PFSK-1 (cell line): ENCODE data around the gene TAF1B.

Source experiments
- FOXP2 ChIP-seq: optimal IDR thresholded peaks from 2 replicates; pipeline ENCODE3; 2011; ENCODE audit warnings: borderline replicate concordance, control low read depth, inconsistent platforms; ENCODE audit not compliant: insufficient read depth; ENCODE audit errors: extremely low read length, extremely low read depth
- POLR2AphosphoS5 ChIP-seq: IDR thresholded peaks from 2 replicates; pipeline ENCODE4 v1.6.1; 2012; ENCODE audit warnings: low read depth, mild to moderate bottlenecking, control low read depth, low read length, moderate library complexity
- SIN3A ChIP-seq: IDR thresholded peaks from 2 replicates; pipeline ENCODE4 v1.6.1; 2012; ENCODE audit warnings: mild to moderate bottlenecking, low read length, moderate library complexity, borderline replicate concordance; ENCODE audit not compliant: insufficient read depth
- TAF1 ChIP-seq: IDR thresholded peaks from 2 replicates; pipeline ENCODE4 v1.6.1; 2012; ENCODE audit warnings: low read length, control low read depth, borderline replicate concordance; ENCODE audit not compliant: insufficient read depth
- TF ChIP-seq, protein P1 (sequence below), 2 experiments: IDR thresholded peaks; 2 replicates each; pipeline versions ENCODE4 v1.6.1 to v1.8.0; 2011 to 2012; ENCODE audit warnings: low read depth in 2 of 2, low read length in 2 of 2, control low read depth in 1 of 2, inconsistent platforms in 1 of 2, mild to moderate bottlenecking in 1 of 2, moderate library complexity in 1 of 2; ENCODE audit not compliant: insufficient read depth in 1 of 2

Gene TAF1B

DNA sequence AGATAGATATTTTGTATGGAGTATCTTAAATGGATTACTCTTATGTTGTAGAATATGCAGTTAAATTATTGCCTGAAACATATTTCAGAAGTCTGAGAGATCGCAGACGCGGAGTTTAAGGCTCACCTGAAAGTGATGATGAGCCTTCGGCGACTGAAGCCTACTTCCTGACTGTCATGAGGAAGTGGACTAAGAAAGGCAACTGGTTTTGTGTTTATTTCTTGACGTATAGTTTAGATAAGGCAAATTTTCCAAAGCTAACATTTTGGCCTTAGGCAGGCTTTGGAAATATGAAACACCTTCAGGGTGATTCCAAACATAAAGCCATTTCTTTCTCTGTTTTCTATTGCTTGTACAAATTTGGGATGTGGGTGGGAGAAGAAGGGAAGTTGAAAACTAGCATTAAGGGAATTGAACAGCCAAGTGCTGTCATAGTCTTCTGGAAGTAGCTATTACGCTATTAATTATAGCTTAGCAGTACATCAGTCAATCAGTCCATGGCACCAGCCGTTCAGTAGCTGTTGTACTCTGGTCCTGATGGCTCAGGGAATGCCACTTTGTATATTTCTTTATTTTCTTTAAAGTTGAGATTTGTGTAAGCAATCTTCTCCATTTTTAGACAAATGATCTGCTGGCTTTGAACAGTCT is 109.7 kb downstream of the TAF1B start:
- TF ChIP-seq TAF1 (no peak), FOXP2 (no peak), SIN3A (no peak), POLR2AphosphoS5 (no peak)
- TF ChIP-seq, protein P1, sequence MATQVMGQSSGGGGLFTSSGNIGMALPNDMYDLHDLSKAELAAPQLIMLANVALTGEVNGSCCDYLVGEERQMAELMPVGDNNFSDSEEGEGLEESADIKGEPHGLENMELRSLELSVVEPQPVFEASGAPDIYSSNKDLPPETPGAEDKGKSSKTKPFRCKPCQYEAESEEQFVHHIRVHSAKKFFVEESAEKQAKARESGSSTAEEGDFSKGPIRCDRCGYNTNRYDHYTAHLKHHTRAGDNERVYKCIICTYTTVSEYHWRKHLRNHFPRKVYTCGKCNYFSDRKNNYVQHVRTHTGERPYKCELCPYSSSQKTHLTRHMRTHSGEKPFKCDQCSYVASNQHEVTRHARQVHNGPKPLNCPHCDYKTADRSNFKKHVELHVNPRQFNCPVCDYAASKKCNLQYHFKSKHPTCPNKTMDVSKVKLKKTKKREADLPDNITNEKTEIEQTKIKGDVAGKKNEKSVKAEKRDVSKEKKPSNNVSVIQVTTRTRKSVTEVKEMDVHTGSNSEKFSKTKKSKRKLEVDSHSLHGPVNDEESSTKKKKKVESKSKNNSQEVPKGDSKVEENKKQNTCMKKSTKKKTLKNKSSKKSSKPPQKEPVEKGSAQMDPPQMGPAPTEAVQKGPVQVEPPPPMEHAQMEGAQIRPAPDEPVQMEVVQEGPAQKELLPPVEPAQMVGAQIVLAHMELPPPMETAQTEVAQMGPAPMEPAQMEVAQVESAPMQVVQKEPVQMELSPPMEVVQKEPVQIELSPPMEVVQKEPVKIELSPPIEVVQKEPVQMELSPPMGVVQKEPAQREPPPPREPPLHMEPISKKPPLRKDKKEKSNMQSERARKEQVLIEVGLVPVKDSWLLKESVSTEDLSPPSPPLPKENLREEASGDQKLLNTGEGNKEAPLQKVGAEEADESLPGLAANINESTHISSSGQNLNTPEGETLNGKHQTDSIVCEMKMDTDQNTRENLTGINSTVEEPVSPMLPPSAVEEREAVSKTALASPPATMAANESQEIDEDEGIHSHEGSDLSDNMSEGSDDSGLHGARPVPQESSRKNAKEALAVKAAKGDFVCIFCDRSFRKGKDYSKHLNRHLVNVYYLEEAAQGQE (IDR thresholded peaks at IDR 0.05; ENCODE audit: insufficient read depth in 1 of 2, low read depth in 2 of 2, low read length in 2 of 2) = no peak

DNA sequence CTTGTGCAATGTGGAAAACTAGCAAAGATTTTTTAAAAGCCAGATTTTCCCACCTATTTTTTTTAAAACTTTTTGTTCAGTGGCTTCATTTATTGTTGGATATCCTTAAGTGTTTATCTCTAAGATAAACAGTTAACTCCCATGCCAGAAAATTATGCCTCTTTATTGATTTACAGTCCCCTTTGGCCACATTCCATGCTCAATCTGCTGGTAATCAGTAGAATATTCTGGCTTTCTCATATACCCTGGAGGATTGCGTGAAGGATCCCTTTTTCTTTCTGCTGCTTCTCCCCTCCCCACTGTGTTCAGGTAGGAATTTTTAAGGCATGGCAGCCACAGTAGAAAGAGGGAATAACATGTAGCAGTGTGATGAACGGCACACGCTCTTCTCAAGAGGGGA is 110.9 kb downstream of the TAF1B start:
- TF ChIP-seq POLR2AphosphoS5 = no peak
- TF ChIP-seq FOXP2 = no peak
- TF ChIP-seq, protein P1 (IDR thresholded peaks at IDR 0.05; ENCODE audit: insufficient read depth in 1 of 2, low read depth in 2 of 2, low read length in 2 of 2) = no peak
- TF ChIP-seq TAF1 = no peak
- TF ChIP-seq SIN3A = no peak

DNA sequence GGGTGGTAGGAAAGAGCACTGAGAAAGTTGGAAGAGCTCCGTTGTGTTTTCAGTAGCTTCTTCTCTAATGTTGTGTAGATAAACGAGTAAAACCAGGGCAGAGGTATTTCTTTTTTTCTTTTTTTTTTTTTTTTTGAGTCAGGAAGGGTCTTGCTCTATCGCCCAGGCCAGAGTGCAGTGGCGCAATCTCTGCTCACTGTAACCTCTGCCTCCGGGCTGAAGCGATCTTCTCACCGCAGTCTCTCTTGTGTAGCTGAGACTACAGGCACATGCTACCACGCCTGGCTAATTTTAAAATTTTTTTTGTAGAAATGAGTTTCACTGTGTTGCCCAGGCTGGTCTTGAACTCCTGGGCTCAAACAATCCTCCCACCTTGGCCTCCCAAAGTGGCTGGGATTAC is 114.8 kb downstream of the TAF1B start:
- TF ChIP-seq TAF1 (no peak), SIN3A (no peak)

DNA sequence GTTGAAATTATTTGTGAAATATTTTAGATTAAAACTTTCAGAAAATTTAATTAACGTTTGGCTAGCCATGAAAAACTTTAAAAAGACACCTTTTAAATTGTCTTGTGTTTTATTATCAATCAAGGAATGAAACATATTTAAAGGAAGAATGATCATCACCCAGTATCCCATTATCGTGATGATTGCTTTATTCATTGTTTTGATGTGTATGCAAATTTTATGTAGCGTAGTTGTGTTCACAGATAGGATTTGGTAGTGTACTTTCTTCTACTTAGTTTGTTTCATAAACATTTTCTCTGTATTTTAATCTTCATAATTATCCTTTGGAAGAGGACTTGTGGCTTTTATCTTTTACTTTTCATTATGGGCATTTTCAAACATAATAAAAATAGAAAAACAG is 116.0 kb downstream of the TAF1B start:
- TF ChIP-seq FOXP2 = no peak
- no peak for TF ChIP-seq TAF1
- TF ChIP-seq, protein P1 (IDR thresholded peaks at IDR 0.05; ENCODE audit: insufficient read depth in 1 of 2, low read depth in 2 of 2, low read length in 2 of 2) = no peak
- no peak for TF ChIP-seq POLR2AphosphoS5
- TF ChIP-seq SIN3A = no peak

DNA sequence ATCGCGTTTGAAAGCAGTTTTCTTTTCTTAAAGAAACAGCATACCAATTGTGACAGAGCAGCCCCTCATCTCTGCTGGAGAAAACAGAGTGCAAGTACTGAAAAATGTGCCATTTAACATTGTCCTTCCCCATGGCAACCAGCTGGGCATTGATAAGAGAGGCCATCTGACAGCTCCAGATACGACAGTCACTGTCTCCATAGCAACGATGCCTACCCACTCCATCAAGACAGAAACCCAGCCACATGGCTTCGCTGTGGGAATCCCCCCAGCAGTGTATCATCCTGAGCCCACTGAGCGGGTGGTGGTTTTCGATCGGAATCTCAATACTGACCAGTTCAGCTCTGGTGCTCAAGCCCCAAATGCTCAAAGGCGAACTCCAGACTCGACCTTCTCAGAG is 117.7 kb downstream of the TAF1B start:
- TF ChIP-seq FOXP2 (no peak), POLR2AphosphoS5 (no peak), SIN3A (no peak), TAF1 (no peak)
- TF ChIP-seq, protein P1 (IDR thresholded peaks at IDR 0.05; ENCODE audit: insufficient read depth in 1 of 2, low read depth in 2 of 2, low read length in 2 of 2) = no peak
